ENCODE data around the gene JAKMIP3.
A peak's percentile ranks its signal among the peaks of the same experiment; 100 is the strongest.

The JAKMIP3 gene

GRCh38 chr10:132065491-132066105, at the start of gene JAKMIP3:
JAKMIP3 (plus strand) TSS chr10:132065946; CDS start chr10:132104809, 38,863 bp downstream.
- DNase-seq (ENCODE audit: low read depth in 3 of 3), result no peak

DNA sequence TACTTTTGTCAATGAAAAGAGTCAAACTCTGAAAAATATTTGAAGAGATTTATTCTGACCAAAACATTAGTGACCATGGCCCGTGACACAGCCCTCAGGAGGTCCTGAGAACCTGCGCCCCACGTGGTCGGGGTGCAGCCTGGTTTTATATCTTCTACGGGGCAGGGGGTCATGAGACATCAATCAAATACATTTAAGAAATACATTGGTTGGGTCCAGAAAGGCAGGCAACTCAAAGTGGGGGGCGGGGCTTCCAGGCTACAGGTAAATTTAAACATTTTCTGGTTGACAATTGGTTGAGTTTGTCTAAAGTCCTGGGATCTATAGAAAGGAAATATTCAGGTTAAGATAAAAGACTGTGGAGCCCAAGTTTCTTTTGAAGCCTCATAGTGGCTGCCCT, 49.2 kb upstream of the JAKMIP3 start:
- no peak for DNase-seq (ENCODE audit: low read depth in 3 of 3)

- no peak for DNase-seq (ENCODE audit: low read depth in 3 of 3)
Measured at GRCh38 chr10:132018446-132018845, 47.3 kb upstream of the JAKMIP3 start.

- no peak for DNase-seq (ENCODE audit: low read depth in 3 of 3)
Measured at GRCh38 chr10:132019366-132019765, 46.4 kb upstream of the JAKMIP3 start.

GRCh38 chr10:132020456-132020855, 45.3 kb upstream of the JAKMIP3 start:
- no peak for DNase-seq (ENCODE audit: low read depth in 3 of 3)

- no peak for DNase-seq (ENCODE audit: low read depth in 3 of 3)
Measured at GRCh38 chr10:132021046-132021445, 44.7 kb upstream of the JAKMIP3 start.

DNA sequence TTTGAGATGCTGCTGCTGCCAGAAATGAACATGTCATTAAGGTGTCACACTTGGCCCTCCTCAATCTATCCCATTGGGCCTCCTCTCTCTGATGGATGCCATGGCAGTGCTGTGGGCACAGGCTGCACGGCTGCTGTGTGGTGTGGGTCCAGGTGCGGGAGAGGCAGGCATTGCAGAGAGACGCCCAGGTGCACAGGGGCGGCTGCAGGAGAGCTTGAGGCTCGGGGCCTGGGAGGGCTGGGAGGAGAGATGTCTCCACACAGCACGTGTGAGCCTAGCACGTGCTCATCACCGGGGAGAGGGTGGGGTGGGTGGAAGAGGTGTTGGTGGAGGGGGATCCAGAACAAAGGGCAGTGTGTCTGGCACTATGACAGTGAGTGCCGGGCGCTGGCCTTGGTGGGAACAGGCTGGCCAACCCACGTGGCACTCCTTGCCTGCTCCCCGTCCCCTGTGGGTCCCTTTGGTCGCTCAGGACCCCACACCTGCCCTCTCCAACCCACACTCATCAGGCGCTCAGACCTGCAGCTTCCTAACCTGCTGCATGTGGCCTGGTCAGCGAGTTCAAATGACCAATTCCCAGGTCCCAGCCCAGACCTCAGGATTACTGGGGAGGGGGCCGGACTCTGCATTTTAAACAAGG, 44.1 kb upstream of the JAKMIP3 start:
- DNase-seq (ENCODE audit: low read depth in 3 of 3), result no peak

DNA sequence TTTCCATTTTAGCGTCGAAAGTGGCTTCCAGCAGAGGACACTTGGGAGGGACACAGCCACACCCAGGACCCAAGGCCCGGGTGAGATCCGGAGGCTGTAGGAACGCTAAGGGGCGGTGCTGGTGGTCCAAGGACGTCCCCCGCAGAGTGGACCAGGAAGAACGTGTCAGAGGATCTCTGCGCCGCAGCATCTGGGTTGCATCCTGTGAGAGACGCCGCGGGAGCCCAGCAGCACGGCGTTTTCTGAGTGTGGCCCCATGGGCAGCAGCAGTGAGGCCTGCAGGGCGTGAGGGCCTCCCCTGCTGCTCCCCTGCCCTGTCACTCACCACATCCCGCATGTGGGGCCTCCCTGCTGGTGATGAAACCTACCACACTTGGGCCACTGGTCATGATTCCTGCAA, 43.5 kb upstream of the JAKMIP3 start:
- no peak for DNase-seq (ENCODE audit: low read depth in 3 of 3)

DNA sequence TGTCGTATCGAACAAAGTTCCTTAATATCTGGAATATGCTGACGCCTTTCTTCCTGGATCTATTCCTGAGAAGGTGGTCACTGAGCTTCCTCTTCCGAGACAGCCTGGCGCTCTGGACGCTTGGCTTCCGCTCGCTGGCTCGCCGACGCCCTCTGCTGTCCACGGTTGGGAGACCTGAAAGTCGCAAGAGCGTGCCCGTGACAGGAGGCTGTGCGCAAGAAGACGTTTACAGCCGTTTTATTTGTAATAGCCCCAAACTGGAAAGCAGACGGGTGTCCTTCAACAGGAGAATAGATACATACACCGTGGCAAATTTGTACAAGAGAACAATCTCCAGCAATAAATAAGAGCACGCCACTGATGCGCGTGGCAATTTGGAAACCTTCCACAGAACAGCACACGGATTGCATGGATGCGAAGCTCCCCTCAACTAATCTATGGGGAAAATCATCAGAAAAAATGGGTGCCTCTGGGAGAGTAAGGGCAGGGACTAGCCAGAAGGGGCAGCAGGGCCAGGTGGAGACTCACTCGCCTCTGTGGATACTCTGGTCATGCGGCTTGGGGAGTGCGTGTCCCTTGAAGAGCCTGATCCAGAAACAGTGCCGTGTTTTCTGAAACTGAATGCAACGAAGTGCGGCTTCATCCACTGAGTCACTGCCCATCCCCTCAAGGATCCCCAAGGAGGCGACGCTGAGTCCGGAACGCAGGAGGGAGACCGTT, 42.5 kb upstream of the JAKMIP3 start:
- peak; percentile 55 to 65 (median 65) for DNase-seq (ENCODE audit: low read depth in 3 of 3)

- no peak for DNase-seq (ENCODE audit: low read depth in 3 of 3)
Measured at GRCh38 chr10:132027423-132027983, 38.2 kb upstream of the JAKMIP3 start.

DNA sequence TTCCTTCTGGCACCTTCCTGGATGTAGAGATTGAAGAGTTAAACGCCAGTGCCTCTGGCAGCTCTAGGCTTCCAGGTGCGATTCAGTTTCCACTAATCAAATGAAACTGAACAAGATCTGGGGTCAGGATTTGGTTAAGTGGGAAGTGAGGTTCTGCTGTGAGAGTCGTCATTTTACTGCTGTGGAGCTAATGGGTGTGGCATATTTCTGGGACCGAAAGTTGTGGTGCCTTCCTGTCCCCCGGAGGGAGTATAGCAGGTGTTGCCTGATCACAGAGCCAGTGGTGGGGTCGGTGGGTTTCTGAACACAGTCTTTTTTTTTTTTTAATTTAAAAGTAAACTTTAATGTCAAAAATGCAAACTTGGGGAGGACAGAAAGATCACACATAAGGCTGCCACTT, 37.0 kb upstream of the JAKMIP3 start:
- DNase-seq (ENCODE audit: low read depth in 3 of 3), result no peak

DNA sequence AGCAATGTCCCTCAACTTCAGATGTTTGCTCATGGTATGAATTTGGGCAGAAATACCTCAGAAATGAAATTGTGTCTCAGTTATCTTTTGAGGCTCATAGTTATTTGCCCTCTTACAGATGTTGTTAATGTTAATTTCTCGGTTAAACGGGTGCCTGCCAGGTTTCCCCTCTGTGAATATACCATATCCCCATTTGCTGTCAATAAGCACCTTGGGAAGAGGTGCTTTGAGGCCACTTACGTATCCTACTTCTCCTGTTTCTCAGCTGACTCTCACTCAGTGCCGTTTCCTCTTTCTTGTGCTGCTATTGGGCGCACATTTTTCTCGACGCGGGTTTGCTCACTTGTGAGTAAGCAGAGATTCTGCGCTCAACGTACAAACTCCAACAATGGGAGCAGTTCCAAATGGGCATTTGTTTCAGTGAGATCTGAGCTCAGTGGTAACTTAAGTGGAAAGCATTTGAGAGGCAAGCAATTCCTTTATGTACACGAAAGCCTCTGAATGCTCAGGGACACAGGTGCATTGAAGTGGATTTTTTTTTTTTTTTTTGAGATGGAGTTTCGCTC, 34.8 kb upstream of the JAKMIP3 start:
- DNase-seq (ENCODE audit: low read depth in 3 of 3), result no peak

GRCh38 chr10:132033632-132034031, 32.1 kb upstream of the JAKMIP3 start:
- DNase-seq (ENCODE audit: low read depth in 3 of 3), result no peak

GRCh38 chr10:132035476-132035875, 30.3 kb upstream of the JAKMIP3 start:
- no peak for DNase-seq (ENCODE audit: low read depth in 3 of 3)

DNA sequence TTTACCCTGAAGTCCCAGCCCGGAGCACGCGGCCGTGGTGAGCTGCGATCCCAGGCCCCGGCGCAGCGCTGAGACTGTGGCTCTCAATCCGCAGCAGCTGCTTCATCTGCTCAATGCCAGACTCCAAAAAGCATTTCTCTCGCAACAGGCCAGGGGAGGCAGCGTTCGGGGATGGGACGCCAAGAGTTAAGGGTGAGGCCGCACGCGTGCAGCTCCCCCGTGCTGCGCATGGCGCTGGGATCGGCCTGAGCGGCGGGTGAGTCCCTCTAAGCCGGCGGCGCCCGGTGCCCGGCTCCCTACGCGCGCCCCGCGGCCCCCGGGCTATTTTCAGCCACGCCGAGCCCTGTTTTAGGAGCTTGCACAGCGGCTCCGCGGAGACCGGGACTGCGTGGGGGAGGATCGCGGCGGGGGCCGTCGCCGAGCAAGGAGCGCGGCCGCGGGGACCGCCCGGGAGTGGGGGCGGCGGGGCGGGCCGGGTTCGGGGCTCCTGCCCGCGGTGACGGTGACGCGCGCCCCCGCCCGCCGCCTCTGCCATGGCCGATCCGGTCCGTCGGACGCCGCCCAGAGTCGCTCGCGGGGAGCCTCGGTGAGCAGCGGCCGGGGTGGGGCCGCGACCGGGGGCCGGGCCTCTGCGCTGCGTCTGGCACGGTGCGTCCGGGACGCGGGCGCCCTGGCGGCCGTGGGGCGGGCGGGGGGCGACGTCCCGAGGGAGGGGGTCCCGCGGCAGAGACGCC, 29.4 kb upstream of the JAKMIP3 start:
- no peak for DNase-seq (ENCODE audit: low read depth in 3 of 3)

GRCh38 chr10:132036887-132037675, 28.7 kb upstream of the JAKMIP3 start:
- no peak for DNase-seq (ENCODE audit: low read depth in 3 of 3)

GRCh38 chr10:132037676-132037975, 28.1 kb upstream of the JAKMIP3 start:
- DNase-seq (ENCODE audit: low read depth in 3 of 3), result no peak

DNA sequence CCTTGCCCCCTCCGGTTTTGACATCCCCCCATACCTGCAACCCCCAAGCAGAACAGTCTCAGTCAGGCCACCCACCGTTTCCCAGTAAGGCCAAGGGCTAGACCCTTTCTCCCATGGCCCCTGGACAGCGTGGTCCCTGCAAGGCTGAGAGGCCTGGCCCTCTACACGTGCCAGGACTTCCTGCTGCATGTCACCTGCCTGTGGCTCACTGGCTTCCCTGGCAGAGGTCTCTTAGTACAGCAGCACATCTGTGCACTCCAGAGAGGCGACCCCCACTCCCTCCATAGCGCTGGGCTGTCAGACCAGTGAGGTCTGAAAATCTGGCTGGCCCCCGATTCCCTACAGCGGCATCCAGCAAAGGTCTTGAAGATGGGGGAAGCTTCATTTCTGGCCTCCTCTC, 26.4 kb upstream of the JAKMIP3 start:
- DNase-seq (ENCODE audit: low read depth in 3 of 3), result no peak

DNA sequence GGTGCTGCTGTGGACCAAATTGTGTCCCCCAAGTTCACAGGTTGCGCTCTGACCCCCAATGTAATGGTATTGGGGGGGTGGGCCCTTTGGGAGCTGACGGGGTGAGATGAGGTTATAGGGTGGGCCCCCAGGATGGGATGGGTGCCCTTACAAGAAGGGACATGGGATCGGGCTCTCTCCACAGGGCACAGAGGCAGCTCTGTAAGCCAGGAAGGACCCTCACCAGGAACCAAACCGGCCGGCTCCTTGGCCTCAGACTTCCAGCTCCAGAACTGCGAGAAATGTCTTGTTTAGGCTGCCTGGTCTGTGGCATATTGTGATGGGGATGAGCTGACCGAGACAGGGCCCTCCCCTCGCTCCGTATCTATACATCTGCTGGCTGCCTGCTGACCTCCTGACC, 25.7 kb upstream of the JAKMIP3 start:
- no peak for DNase-seq (ENCODE audit: low read depth in 3 of 3)

GRCh38 chr10:132041340-132041739, 24.4 kb upstream of the JAKMIP3 start:
- no peak for DNase-seq (ENCODE audit: low read depth in 3 of 3)
